Measurements from ENCODE around the gene NACC2. TPM values are rescaled to one million over a fixed set of nuclear protein-coding genes. Genes with fewer than 3 reads are reported as not detected.

Gene NACC2
- total and polyA plus RNA-seq, 2 of the 8 experiments (the other 6 are each of a cell fraction or from before 2014, with no cell fraction given) = 8.3 to 14.0 TPM

DNA sequence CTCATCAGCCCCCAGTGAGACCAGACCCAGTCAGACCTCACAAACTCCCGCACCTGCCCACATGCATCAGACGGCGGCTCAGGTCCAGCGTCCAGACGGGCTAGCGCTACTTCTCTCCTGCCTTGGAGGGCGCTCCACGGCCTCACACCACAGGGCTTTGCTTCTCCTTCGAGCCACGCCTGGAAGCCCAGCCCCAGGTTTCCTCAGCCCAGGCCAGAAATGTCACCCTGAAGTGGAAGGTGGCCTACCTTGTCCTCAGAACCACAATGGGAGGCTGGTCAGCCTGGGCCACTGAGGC, 2.8 kb downstream of the NACC2 start:
- Histone ChIP-seq H3K9ac (replicated peaks in 1 of 4; ENCODE audit: extremely low read depth in 1 of 4, low read depth in 3 of 4, low read length in 3 of 4) (no peak overlapping the region), H3K9me3 (ENCODE audit: insufficient read depth in 2 of 2, low read depth in 1 of 2, low read length in 1 of 2) (no peaks in the 10 kb centered on the region), H3K18ac (ENCODE audit: extremely low read depth, low read length) (no peak overlapping the region), H2AFZ (ENCODE audit: low read length) (no peak overlapping the region), H4K91ac (replicated peaks; ENCODE audit: insufficient read length, low read length) (no peak overlapping the region), H3K14ac (ENCODE audit: insufficient read length) (no peak overlapping the region), H2BK15ac (ENCODE audit: low read length) (no peak overlapping the region), H3K23me2 (ENCODE audit: low read depth, low read length) (peaks cover 8% of the 10 kb centered on the region; the same call in 1 of the 2 replicates), H3K36me3 (ENCODE audit: control insufficient read depth in 2 of 4, insufficient read depth in 4 of 4, low read length in 3 of 4) (no peaks in the 10 kb centered on the region), H3K79me2 (ENCODE audit: control insufficient read depth in 1 of 2, insufficient read depth in 2 of 2, low read length in 2 of 2) (peaks cover 0 to 6% of the 10 kb centered on the region in 2 experiments; a peak in 1 of 4 replicates), H2AK5ac (ENCODE audit: low read depth, low read length) (no peak overlapping the region; the same call in 1 of the 2 replicates), H3K79me1 (ENCODE audit: low read depth, low read length) (no peaks in the 10 kb centered on the region; the same call in 1 of the 2 replicates), H4K8ac (ENCODE audit: extremely low read depth, insufficient read depth, low read length) (peak overlapping the region; percentile 48; the same call in 1 of the 2 replicates), H2BK5ac (ENCODE audit: low read depth, low read length) (no peak overlapping the region), H3K4me2 (ENCODE audit: insufficient read depth in 1 of 2, low read depth in 2 of 2, low read length in 2 of 2) (no peak overlapping the region), H2BK12ac (ENCODE audit: low read depth, low read length) (no peak overlapping the region), H3K27ac (ENCODE audit: low read depth, low read length) (no peak overlapping the region), H4K5ac (ENCODE audit: insufficient read length, low read depth, low read length) (no peak overlapping the region), H3K4me1 (replicated peaks in 1 of 4; ENCODE audit: control insufficient read depth in 3 of 4, insufficient read depth in 4 of 4, low read length in 3 of 4) (peaks cover 0 to 30% (median 19%) of the 10 kb centered on the region in 4 experiments; a peak in 6 of 7 replicates), H3K23ac (ENCODE audit: insufficient read length) (no peak overlapping the region), H4K20me1 (replicated peaks in 1 of 2; ENCODE audit: control insufficient read depth in 1 of 2, insufficient read depth in 2 of 2, low read length in 2 of 2) (peaks cover 3 to 4% of the 10 kb centered on the region in 2 experiments), H3K56ac (replicated peaks; ENCODE audit: insufficient read length, low read depth, low read length) (no peak overlapping the region), H3K4ac (replicated peaks; ENCODE audit: insufficient read length, low read depth, low read length) (no peak overlapping the region), H3K27me3 (replicated peaks in 1 of 4; ENCODE audit: control insufficient read depth in 3 of 4, extremely low read depth in 1 of 4, insufficient read depth in 3 of 4, low read length in 3 of 4) (peaks cover 2 to 26% (median 22%) of the 10 kb centered on the region in 4 experiments), H2BK120ac (replicated peaks; ENCODE audit: low read depth, low read length) (no peak overlapping the region), H2BK20ac (ENCODE audit: low read length) (no peak overlapping the region), H3K4me3 (ENCODE audit: extremely low read depth in 1 of 4, insufficient read depth in 2 of 4, low read depth in 3 of 4, low read length in 4 of 4) (no peak overlapping the region)
- CTCF ChIA-PET (ENCODE audit: partially characterized antibody) = interaction anchor here (1.1 to 2.9 kb wide), 11 partner anchors 9 to 125 kb away, joined by 3 to 17 read pairs (median 4); no protein-coding TSS in a partner anchor
- no peak for DNase-seq (ENCODE audit: low read depth in 1 of 2, low spot score in 2 of 2)
- TF ChIP-seq TAF7 (optimal IDR thresholded peaks at IDR 0.05; ENCODE audit: borderline replicate concordance, low read depth, low read length) (no peak), RAD21 (IDR thresholded peaks at IDR 0.05 in 1 of 2, conservative IDR thresholded peaks at IDR 0.05 in 1 of 2; ENCODE audit: low read depth in 2 of 2, low read length in 2 of 2) (no peak; a peak in 1 of 4 replicates), HDAC6 (IDR thresholded peaks at IDR 0.05; ENCODE audit: low read depth, low read length) (no peak), TAF1 (IDR thresholded peaks at IDR 0.05; ENCODE audit: low read depth, low read length) (no peak), ZNF274 (IDR thresholded peaks at IDR 0.05; ENCODE audit: borderline replicate concordance, extremely low read depth, low read length) (no peak), SP4 (IDR thresholded peaks at IDR 0.05; ENCODE audit: low read length) (no peak)
- FAIRE-seq = no peak
- POLR2A ChIA-PET (ENCODE audit: partially characterized antibody) = interaction anchor here (0.8 to 1.4 kb wide), 2 partner anchors 21 to 39 kb away, joined by 3 to 4 read pairs; no protein-coding TSS in a partner anchor
- 87% methylated on average over 10 of the region's 10 CpGs; no CpG with 5 or more reads in 1 of the 2 experiments for WGBS, 2 experiments (ENCODE audit: extremely low coverage in 1 of 2, insufficient coverage in 1 of 2, insufficient read length in 1 of 2, insufficient replicate concordance in 2 of 2, low coverage in 1 of 2, low lambda C conversion rate in 2 of 2, missing lambda C conversion rate in 1 of 2)
